ENCODE data around the gene ACSS3. TPM values are rescaled to one million over a fixed set of nuclear protein-coding genes. Genes with fewer than 3 reads are reported as not detected.

Gene ACSS3
- total and polyA plus RNA-seq, 9 of the 15 experiments (the other 6 are each of a cell fraction or from before 2014, with no cell fraction given) = 0.40 TPM; not detected in 8

DNA sequence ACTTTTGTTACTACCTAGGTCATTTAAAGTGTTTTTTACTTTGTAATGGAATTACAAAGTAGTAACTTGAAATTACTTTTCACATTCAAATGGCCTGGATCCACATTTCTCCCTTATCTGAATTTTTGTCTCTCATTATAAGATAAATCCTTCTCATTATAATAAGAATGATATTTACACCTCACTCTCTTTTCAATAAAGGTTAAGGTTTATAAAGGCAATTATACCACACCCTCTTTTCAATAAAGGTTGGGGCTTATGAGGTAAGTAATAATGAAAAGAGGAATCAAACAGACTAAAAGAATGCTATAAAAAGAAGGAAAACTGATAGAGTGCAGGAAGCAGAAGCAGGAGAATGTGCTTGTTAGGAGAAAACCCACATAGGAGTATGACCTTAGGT is 210.8 kb downstream of the ACSS3 start:
- TF ChIP-seq CEBPB (tag; IDR thresholded peaks at IDR 0.05) (no peak), ZNF639 (CRISPR knock-in tag; conservative IDR thresholded peaks at IDR 0.05 in 1 of 2, IDR thresholded peaks at IDR 0.05 in 1 of 2) (no peak)
- Histone ChIP-seq H3K27me3 (ENCODE audit: control insufficient read depth in 2 of 2, insufficient read depth in 2 of 2, low read length in 2 of 2) (no peaks in the 10 kb centered on the region), H3K4me3 (no peak overlapping the region), H3K9me3 (replicated peaks; ENCODE audit: control insufficient read depth, insufficient read depth, low read depth, low read length) (no peaks in the 10 kb centered on the region), H3K27ac (ENCODE audit: extremely low read depth, low read depth, low read length) (no peak overlapping the region), H3K9ac (ENCODE audit: insufficient read depth in 1 of 2, low read depth in 2 of 2, low read length in 2 of 2) (no peak overlapping the region), H3K4me1 (replicated peaks in 1 of 2; ENCODE audit: control insufficient read depth in 2 of 2, insufficient read depth in 2 of 2, low read length in 2 of 2) (no peaks in the 10 kb centered on the region), H2AFZ (ENCODE audit: low read depth, low read length) (no peak overlapping the region), H3K79me2 (ENCODE audit: control insufficient read depth, insufficient read depth, low read length) (no peaks in the 10 kb centered on the region), H3K4me2 (ENCODE audit: insufficient read depth, low read length) (no peak overlapping the region), H3K9me1 (ENCODE audit: control insufficient read depth, insufficient read depth, low read length) (no peaks in the 10 kb centered on the region), H4K20me1 (replicated peaks; ENCODE audit: control insufficient read depth, insufficient read depth, low read length) (no peaks in the 10 kb centered on the region), H3K36me3 (ENCODE audit: control insufficient read depth, insufficient read depth, low read length) (no peaks in the 10 kb centered on the region)
- DNase-seq (ENCODE audit: extremely low read depth in 1 of 4, low spot score in 3 of 4) (no peak), ATAC-seq (no peak), FAIRE-seq (no peak)
- POLR2A ChIA-PET = no interaction called here
- CTCF ChIA-PET (ENCODE audit: low intra/inter-chr PET ratio) = no interaction called here
- no TSS peak for BruUV-seq (replicated peaks)
- in situ Hi-C loops (cut with MboI) (no loop called here), intact Hi-C loops (cut with micrococcal nuclease) (no loop called here)

- no peak for FAIRE-seq
- no TSS peak for BruUV-seq (replicated peaks)
- Histone ChIP-seq H4K20me1 (replicated peaks; ENCODE audit: control insufficient read depth, insufficient read depth, low read length) (no peaks in the 10 kb centered on the region), H3K27ac (ENCODE audit: extremely low read depth, low read depth, low read length) (no peak overlapping the region), H3K4me3 (no peak overlapping the region), H2AFZ (ENCODE audit: low read depth, low read length) (no peak overlapping the region), H3K9ac (ENCODE audit: insufficient read depth in 1 of 2, low read depth in 2 of 2, low read length in 2 of 2) (no peak overlapping the region), H3K27me3 (ENCODE audit: control insufficient read depth in 2 of 2, insufficient read depth in 2 of 2, low read length in 2 of 2) (no peaks in the 10 kb centered on the region), H3K9me3 (replicated peaks; ENCODE audit: control insufficient read depth, insufficient read depth, low read depth, low read length) (no peaks in the 10 kb centered on the region; the same call in 1 of the 2 replicates), H3K4me1 (replicated peaks in 1 of 2; ENCODE audit: control insufficient read depth in 2 of 2, insufficient read depth in 2 of 2, low read length in 2 of 2) (no peaks in the 10 kb centered on the region), H3K36me3 (ENCODE audit: control insufficient read depth, insufficient read depth, low read length) (no peaks in the 10 kb centered on the region), H3K4me2 (ENCODE audit: insufficient read depth, low read length) (no peak overlapping the region), H3K9me1 (ENCODE audit: control insufficient read depth, insufficient read depth, low read length) (no peaks in the 10 kb centered on the region), H3K79me2 (ENCODE audit: control insufficient read depth, insufficient read depth, low read length) (no peaks in the 10 kb centered on the region)
- TF ChIP-seq SP1 (CRISPR knock-in tag; IDR thresholded peaks at IDR 0.05) = no peak
- TF ChIP-seq SNIP1 (IDR thresholded peaks at IDR 0.05; ENCODE audit: low read depth) = no peak
- no peak for TF ChIP-seq CXXC5 (CRISPR knock-in tag; IDR thresholded peaks at IDR 0.05)
- TF ChIP-seq SNRNP70 (optimal IDR thresholded peaks at IDR 0.05; ENCODE audit: low read depth, low read length) = no peak
- TF ChIP-seq MEF2A (IDR thresholded peaks at IDR 0.05; ENCODE audit: control insufficient read depth, low read depth, low read length) = no peak
- TF ChIP-seq IFI16 (CRISPR knock-in tag; IDR thresholded peaks at IDR 0.05) = no peak
- TF ChIP-seq PHF20 (IDR thresholded peaks at IDR 0.05; ENCODE audit: partially characterized antibody) = no peak
- no peak for TF ChIP-seq SLC30A9 (CRISPR knock-in tag; IDR thresholded peaks at IDR 0.05)
- 3% methylated on average over 12 of the region's 12 CpGs for WGBS (ENCODE audit: insufficient coverage, low coverage, missing lambda C conversion rate)
- no peak for ATAC-seq
- intact Hi-C loops (cut with micrococcal nuclease) = no loop called here
- CTCF ChIA-PET (ENCODE audit: low intra/inter-chr PET ratio) = no interaction called here
- in situ Hi-C loops (cut with MboI) = no loop called here
- DNase-seq (ENCODE audit: extremely low read depth in 1 of 4, low spot score in 3 of 4) = no peak
- POLR2A ChIA-PET = interaction anchor here (1.0 kb wide), 1 partner anchor 8 kb away, joined by 3 read pairs; no protein-coding TSS in a partner anchor
These were observed 216.7 kb downstream of the ACSS3 start for GRCh38 chr12:81294325-81295190.

All from K562 (cell line).